Left ventricle myocardium superior (tissue), 1 donor: ENCODE data around the gene EXOC3L4. TPM values are rescaled to one million over a fixed set of nuclear protein-coding genes. Genes with fewer than 3 reads are reported as not detected.

ENCODE experiments used
- ATAC-seq: fragments of 200-7000 bp; cut with Tn5 transposase; one replicate; pipeline ENCODE4 v1.9.1; 2020; ENCODE audit warnings: mild to moderate bottlenecking, moderate library complexity
- DNase-seq: peaks from one replicate; pipeline ENCODE4 v3.0.0-alpha.2; 2020
- intact Hi-C: fragments of 100-400 bp; cut with micrococcal nuclease; formaldehyde crosslinking; loops from one replicate; pipeline ENCODE4 v1.11.0; 2022
- total RNA-seq: library from RNA; stranded (reverse); fragmentation: NEBNext Ultra II Directional; extraction: Animal tissue kit (Norgen Biotek cat#: 25700); gene quantifications from one replicate; pipeline ENCODE4 v1.2.1, GENCODE V29; 2021
- donor health status: DM: no; HTN: yes; CAD: no; lungs with severe emphysema.

Gene EXOC3L4
- total RNA-seq, 1 donor from 2014 or later = 0.42 TPM

DNA sequence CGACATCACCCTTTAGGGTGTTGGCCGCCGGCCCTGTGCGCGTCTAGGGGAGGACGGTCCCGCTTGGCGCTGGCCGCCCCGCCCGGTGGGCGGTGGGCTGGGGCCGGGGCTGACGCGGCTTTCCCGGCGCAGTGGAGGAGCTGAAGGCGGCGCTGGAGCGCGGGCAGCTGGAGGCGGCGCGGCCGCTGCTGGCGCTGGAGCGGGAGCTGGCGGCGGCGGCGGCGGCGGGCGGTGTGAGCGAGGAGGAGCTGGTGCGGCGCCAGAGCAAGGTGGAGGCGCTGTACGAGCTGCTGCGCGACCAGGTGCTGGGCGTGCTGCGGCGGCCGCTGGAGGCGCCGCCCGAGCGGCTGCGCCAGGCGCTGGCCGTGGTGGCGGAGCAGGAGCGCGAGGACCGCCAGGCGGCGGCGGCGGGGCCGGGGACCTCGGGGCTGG lies 32.4 kb downstream of the EXOC3L4 start:
- intact Hi-C loops = no loop called here
- peak; percentile 80 for DNase-seq
- ATAC-seq = peak; percentile 19

DNA sequence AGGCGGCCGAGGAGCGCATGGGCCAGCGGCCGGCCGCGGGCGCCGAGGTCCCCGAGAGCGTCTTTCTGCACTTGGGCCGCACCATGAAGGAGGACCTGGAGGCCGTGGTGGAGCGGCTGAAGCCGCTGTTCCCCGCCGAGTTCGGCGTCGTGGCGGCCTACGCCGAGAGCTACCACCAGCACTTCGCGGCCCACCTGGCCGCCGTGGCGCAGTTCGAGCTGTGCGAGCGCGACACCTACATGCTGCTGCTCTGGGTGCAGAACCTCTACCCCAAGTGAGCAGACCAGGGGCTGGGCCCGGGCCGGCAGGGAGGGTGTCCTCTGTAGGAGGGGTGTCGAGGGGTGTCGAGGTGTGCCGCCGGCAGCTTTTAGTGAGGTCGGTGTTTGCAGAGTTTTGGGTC lies 32.8 kb downstream of the EXOC3L4 start:
- DNase-seq (no peak), ATAC-seq (no peak)
- intact Hi-C loops = no loop called here

DNA sequence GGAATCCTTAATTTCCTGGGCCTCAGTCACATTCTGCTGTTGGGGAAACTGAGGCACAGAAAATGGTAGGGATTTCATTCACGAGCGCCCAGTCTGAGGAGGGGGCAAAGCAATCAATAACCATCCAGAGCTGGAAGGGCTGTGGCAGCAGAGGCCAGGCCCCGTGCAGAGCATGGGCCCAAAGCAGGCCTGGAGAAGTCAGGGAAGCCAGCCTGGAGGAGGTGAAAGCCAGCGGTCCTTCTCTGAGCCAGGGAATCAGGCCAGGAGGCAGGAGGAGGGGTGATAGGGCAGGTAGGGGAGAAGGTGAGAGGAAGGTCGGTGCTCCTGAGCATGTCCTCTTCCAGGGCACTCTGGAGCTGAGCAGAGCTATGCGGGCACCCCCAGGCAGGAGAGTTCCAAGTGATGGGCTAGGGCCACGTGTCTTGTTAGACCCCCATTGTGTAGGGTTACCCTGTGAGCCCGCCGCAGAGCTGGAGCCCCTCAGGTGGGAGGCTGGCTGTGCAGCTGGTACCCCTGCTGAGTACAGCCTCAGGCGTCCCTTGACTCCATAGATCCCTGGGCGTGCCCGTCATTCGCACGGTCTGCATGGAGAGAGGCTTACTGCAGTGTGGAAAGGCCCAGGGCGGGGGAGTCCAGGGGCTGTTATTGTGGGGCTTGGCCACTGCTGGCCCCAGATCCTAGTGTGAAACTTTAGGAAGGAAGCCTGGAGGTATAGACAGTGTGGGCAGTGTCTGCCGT lies 33.5 kb downstream of the EXOC3L4 start:
- DNase-seq = no peak
- intact Hi-C loops = no loop called here
- no peak for ATAC-seq

DNA sequence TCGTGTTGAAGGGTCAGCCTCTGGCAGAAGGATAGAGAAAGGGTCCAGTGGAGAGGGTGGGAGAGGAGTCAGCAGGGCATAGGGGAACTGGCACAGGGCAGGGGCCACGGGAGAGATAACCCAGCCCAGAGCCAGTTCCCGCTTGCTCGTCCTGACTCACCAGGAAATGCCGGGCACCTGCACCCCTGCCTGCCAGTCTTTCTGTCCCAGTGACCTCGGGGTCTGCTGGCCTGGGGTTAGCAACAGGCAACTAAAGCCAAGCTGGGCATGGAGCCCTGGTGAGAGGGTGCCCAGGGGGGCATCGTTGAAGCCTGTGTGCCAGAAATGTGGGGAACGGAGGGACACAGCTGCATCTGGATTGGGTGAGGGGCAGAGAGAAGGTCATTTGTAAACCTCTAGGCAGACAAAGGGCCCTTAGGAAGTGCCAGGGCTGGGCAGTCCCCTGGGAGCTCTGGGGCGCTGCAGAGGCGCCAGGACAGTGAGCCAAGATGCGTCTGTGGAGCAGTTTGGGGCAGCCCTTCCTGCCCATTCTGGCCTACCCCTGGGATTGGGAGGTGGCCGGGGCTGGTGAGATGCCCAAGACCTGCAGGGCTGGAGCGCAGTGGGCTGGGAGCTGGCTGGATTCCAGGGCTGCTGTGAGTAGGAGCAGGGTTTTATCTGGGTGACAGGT lies 34.2 kb downstream of the EXOC3L4 start:
- peak; percentile 45 for DNase-seq

DNA sequence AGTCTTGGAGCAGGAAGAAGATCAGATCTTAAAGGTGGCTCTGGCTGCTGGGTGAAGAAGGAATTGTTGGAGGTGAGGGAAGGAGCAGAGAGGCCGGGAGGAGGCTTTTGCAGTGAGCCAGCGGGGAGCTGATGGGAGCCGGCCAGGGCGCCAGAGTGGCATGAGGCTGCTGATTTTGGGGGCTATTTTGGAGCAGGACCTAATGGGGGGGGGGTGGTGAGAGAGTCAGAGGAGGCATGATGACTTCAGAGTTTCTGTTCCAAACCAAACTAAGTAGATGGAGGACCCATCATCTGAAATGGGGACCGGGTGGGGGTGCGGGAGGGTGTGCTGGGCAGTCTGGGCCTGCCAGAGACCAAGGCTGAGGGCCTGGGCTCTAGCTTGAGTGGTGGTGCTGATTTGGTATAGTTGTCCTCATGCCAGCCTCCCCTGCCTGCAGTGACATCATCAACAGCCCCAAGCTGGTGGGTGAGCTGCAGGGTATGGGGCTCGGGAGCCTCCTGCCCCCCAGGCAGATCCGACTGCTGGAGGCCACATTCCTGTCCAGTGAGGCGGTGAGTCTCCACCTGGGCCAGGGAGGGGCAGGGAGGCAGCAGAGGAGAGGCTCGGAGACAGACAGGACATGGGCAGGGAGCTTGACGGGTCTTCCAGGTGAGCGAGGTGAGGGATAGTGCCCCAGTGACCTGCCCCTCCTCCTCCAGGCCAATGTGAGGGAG lies 34.9 kb downstream of the EXOC3L4 start:
- no peak for ATAC-seq
- intact Hi-C loops = no loop called here
- DNase-seq = no peak

More for the DNA sequence above, 34.2 kb downstream of the EXOC3L4 start:
- no peak for ATAC-seq
- intact Hi-C loops = no loop called here

DNA sequence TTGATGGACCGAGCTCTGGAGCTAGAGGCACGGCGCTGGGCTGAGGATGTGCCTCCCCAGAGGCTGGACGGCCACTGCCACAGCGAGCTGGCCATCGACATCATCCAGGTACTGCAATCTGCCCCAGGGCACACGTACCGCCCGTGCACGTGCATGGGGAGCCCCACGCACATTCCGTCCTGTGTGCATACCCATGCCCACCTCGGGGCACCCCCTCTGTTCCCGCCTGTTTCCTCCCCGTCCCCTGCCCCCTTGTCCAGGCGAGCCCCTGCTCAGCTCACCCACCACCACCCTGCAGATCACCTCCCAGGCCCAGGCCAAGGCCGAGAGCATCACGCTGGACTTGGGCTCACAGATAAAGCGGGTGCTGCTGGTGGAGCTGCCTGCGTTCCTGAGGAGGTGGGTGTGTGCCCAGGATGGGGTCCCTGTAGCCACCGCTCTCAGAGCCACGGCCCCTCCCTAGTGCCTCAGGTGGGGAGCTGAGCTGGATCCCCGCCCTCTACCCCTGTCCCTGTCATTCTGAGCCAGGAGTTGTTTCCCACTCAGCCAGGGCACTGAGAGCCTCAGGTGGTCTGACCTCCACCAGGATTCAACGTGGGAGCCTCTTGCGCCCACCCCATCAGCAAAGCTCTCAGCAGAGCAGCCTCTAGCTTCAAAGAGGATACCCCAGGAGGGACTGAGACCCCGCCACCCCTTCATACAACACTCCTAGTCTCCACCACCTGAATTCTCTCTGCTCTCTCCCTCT lies 35.7 kb downstream of the EXOC3L4 start:
- intact Hi-C loops = no loop called here
- no peak for ATAC-seq
- DNase-seq = no peak

DNA sequence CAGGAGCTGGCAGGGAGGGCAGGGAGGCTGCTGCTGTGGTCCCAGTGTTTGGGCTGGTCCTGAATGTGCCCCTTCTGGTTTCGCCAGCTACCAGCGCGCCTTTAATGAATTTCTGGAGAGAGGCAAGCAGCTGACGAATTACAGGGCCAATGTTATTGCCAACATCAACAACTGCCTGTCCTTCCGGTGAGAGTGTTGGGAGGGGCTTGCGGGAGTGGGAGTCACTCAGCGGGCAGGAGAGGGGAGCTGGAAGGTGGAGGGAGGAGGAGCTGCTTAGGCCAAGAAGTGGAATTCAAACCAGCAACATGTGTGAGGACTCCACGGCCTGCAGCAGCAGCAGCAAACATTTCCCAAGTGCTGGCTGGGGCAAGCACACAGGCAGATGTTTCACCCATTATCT lies 36.4 kb downstream of the EXOC3L4 start:
- intact Hi-C loops = no loop called here
- ATAC-seq = no peak
- peak; percentile 45 for DNase-seq

DNA sequence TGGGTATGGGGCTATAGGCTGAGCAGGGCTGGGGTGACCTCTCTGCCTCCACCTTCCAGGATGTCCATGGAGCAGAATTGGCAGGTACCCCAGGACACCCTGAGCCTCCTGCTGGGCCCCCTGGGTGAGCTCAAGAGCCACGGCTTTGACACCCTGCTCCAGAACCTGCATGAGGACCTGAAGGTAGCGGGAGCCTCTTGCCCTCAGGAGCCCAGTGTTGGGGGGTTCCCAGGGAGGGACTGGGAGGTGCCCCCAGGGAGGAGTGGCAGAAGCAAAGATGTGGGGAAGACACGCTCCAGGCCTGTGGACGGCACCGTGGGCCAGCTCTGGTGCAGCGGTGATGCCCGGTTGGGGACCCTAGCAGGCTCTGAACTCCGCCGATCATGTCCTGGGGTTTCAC lies 37.1 kb downstream of the EXOC3L4 start:
- ATAC-seq (no peak), DNase-seq (no peak)
- intact Hi-C loops = no loop called here

DNA sequence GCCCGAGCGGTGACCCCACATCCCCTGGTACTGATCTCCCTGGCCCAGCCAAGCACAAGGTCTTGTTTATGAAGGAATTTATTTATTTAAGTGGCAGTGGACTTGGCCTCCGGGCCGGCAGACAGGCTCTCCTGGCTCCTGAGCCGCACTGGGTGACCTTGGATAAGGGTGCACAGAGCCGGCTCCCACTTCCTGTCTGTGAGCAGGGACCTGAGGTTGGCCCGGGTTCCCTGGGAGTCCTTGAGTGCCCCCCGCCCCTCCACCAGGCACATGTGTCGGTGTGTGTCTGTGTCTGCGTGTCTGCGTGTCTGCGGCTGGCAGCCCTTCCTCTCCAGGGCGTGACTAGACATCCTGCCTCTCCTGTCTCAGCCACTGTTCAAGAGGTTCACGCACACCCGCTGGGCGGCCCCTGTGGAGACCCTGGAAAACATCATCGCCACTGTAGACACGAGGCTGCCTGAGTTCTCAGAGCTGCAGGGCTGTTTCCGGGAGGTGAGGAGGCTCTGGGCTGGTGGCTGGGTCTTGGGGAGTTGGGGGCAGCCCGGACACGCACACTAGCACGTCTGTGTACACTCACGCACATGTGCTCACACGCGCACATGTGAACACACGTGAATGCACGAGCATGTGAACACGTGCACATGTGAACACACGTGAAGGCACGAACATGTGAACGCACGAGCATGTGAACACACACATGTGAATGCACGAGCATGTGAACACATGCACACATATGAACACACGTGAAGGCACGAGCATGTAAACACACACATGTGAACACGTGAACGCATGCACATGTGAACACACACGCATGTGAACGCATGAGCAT lies 38.1 kb downstream of the EXOC3L4 start:
- intact Hi-C loops = no loop called here
- peak; percentile 30 for DNase-seq
- no peak for ATAC-seq

DNA sequence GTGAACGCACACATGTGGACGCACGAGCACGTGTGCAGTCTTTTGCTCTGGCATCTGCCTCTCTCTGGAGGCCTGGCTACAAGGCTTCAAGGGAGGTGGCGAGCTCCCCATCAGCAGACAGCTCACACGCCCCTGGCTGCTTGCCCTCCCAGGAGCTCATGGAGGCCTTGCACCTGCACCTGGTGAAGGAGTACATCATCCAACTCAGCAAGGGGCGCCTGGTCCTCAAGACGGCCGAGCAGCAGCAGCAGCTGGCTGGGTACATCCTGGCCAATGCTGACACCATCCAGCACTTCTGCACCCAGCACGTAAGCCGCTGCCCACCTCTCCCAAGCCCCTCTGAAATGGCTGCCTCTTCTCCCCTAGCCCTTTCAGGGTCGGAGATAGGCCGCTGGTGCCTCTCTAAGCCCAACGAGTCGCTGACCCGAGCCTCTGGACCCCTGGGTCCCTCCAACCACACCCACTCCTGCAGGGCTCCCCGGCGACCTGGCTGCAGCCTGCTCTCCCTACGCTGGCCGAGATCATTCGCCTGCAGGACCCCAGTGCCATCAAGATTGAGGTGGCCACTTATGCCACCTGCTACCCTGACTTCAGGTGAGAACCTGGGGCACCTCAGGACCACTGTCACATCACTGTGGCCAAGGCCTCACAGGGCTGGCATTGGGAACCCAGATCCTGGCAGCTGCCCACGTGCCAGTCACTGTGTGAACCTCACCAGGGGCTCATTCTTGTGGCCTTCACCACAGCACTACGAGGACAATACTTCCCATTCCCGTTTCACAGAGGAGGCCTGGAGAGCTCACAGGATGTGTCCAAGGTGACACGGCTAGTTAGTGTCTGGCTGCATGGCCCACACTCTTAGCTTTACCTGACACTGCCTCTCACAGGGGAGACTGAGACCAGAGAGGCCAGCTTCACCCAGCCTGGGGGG lies 39.0 kb downstream of the EXOC3L4 start:
- DNase-seq = no peak
- intact Hi-C loops = no loop called here

DNA sequence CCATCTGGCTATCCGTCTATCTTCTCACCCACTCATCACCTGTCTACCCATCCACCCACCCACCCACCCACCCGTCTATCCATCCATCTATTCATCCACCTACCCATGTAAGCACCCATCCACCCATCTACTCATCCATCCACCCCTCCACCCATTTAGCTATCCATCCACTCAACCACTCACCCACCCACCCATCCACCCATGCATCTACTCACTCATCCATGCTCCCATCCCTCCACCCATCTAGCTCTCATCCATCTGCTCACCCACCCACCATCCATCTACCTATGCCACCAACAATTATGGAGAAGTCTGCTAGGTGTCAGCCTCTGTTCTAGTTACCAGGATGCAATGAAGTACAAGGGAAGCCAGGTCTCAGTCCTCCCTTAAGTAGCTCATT lies 39.9 kb downstream of the EXOC3L4 start:
- DNase-seq (no peak), ATAC-seq (no peak)
- intact Hi-C loops = no loop called here

More for the DNA sequence above, 39.0 kb downstream of the EXOC3L4 start:
- no peak for ATAC-seq

DNA sequence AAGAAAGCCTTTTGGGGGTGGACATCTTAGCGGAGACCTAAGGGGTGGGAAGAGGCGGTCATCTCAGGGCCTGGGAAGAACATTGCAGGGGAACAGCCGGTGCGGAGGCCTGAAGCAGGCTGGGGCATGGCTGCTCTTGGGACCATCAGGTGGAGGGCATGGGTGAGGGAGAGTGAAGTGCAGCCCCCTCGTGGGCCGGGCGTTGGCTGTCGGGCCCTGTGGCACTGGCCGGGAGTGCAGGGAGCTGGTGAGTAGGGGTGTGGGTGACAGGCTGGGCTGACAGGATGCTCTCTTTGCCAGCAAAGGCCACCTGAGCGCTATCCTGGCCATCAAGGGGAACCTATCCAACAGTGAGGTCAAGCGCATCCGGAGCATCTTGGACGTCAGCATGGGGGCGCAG lies 40.4 kb downstream of the EXOC3L4 start:
- intact Hi-C loops = no loop called here
- ATAC-seq = no peak
- no peak for DNase-seq

DNA sequence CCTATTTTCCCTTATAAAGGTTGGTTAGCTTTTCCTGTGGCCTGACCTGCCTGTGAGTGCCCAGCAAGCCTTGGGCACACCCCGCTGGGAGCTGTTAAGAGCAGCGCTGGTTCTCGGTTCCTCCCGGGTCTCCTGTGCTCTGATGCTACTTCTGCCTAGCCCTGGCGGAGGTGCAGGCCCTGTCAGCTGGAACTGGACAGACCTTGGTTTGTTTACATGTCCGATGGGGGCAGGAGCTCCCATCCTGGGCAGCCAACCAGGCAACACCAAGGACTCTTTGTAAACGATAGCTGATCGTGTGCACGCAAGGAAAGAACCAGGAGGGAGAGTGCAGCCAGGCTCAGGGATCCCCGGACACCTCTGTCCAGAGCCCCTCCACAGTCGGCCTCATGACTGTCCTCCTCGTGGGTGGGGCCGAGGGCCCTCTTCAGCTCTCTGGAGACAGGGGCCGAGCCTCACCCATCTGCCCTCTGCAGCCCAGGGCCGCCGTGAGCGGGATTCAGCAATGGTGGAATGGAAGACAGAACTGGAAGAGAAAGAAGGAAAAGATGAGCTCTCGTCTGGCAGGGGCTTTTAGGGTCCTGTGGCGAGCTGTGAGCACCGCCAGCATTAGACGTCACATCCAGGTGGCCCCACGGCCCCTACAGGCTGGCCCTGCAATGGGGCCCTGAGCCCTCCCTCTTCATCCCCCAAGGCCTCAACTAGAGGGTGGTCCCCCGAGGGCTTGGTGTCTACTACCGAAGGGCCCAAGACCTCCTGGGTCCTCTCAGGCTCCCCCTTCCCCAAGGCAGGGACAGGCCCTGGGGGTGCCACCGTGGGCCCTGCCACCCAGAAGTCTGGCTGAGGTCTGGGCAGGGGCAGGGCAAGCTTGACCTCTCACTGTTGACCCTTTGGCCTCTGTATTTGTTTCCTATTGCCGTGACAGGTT lies 41.1 kb downstream of the EXOC3L4 start:
- intact Hi-C loops = no loop called here
- no peak for DNase-seq

DNA sequence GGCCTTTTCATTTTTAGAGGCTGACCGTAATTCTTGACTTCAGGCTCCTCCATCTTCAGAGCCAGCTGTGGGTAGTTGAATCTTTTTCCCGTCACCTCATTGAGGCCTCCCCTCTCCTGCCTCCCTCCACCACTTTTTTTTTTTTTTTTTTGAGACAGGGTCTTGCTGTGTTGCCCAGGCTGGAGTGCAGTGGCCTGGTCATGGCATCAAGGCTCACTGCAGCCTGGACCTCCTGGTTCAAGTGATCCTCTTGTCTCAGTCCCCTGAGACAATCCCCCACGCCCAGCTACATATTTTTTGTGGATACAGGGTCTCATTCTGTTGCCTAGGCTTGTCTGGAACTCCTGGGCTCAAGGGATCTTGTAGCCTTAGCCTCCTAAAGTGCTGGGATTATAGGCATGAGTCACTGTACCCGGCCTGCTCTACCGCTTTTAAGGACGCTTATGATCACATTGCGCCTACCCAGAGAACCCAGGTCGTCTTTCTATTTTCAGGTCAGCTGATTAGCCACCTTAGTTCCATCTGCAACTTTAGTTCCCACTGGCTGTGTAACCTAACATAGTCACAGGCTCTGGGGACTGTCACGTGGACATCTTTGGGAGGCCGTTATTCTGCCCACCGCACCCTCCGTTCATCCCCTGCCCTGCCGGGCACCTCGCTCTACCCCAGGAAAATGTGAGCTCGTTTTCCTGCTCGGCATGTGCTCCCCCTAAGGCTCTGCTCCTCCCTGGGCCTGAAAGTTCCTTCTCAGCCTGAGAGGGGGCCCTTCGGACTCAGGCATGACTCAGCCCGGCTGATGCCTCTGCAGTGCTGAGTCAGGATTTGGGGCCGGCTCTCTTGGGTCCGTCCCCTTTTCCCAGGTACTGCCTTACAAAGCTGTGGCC lies 42.1 kb downstream of the EXOC3L4 start:
- peak; percentile 66 for DNase-seq
- intact Hi-C loops = no loop called here
- ATAC-seq = peak; percentile 52

More for the DNA sequence above, 41.1 kb downstream of the EXOC3L4 start:
- ATAC-seq = no peak

DNA sequence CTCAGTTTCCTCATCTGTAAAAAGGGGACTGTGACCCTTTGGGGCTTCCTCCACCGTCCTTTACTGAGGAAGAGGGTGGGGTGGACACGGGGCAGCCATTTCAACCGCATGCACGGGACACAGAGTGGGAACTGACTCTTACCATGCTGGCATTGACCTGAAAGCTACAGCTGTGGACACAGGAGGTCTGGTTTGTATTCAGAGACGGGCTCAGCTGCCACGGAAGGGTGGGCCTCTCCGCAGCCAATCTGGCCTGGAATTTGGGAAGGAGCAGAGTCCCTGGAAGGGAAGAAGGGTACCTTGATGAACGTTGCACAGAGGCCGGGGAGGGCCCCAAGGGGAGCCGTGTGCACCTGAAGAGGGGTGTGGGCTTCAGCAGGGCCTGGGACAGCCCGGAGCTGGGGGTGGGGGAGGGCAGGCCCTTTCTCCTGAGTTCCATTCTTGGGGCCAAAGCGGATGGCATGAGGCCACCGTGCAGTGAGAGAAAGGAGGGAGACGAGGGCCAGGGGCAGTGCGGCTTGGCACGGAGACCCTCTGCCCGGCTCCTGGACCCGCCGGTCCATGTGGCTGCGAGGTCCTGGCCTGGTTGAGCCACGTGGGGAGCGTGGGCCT lies 43.3 kb downstream of the EXOC3L4 start:
- no peak for DNase-seq
- intact Hi-C loops = no loop called here
- ATAC-seq = peak; percentile 17
